H1 (cell line): ENCODE measurements around the gene KIAA1671.

Experiments
- BACH1 ChIP-seq: IDR thresholded peaks from 2 replicates; pipeline ENCODE4 v1.6.1; 2012; ENCODE audit warnings: low read length, improper control_type of control experiment
- CEBPB ChIP-seq: IDR thresholded peaks from 2 replicates; pipeline ENCODE4 v1.6.1; 2012; ENCODE audit warnings: low read depth, low read length
- CTCF ChIP-seq, 3 experiments: IDR thresholded peaks; 1 replicate in 2 of 3; 2 replicates in 1 of 3; pipeline versions ENCODE4 v1.5.1 to v1.6.1; 2011; ENCODE audit warnings: low read length in 3 of 3, mild to moderate bottlenecking in 3 of 3, inconsistent platforms in 2 of 3, low read depth in 1 of 3, moderate library complexity in 1 of 3; ENCODE audit not compliant: insufficient read depth in 1 of 3; ENCODE audit errors: control extremely low read depth in 1 of 3
- EP300 ChIP-seq, 2 experiments: IDR thresholded peaks; 1 replicate in 1 of 2; 2 replicates in 1 of 2; pipeline ENCODE4 v1.6.1; 2011 to 2012; ENCODE audit warnings: low read depth in 2 of 2, low read length in 2 of 2, mild to moderate bottlenecking in 2 of 2, borderline replicate concordance in 1 of 2, inconsistent platforms in 1 of 2, moderate library complexity in 1 of 2
- GTF2F1 ChIP-seq: IDR thresholded peaks from 2 replicates; pipeline ENCODE4 v1.6.1; 2012; ENCODE audit warnings: low read depth, low read length, improper control_type of control experiment, borderline replicate concordance
- HDAC2 ChIP-seq, 2 experiments: fragments of 300-600 bp in 1 of 2; sonication (generic) in 1 of 2; IDR thresholded peaks; 2 replicates each; pipeline ENCODE4 v1.6.1; 2011 to 2012; ENCODE audit warnings: low read depth in 2 of 2, low read length in 2 of 2, mild to moderate bottlenecking in 2 of 2, moderate library complexity in 2 of 2, borderline replicate concordance in 1 of 2, inconsistent platforms in 1 of 2
- JUND ChIP-seq: IDR thresholded peaks from 2 replicates; pipeline ENCODE4 v1.6.1; 2011; ENCODE audit warnings: mild to moderate bottlenecking, improper control_type of control experiment, low read length
- NANOG ChIP-seq: IDR thresholded peaks from 2 replicates; pipeline ENCODE4 v1.6.1; 2011; ENCODE audit warnings: low read length, low read depth, mild to moderate bottlenecking, inconsistent platforms; ENCODE audit not compliant: insufficient read depth, poor library complexity, severe bottlenecking
- POLR2A ChIP-seq, 2 experiments: IDR thresholded peaks; 1 replicate in 1 of 2; 2 replicates in 1 of 2; pipeline ENCODE4 v1.6.1; 2011; ENCODE audit warnings: low read depth in 2 of 2, low read length in 2 of 2, mild to moderate bottlenecking in 2 of 2; ENCODE audit errors: control extremely low read depth in 1 of 2
- POLR2AphosphoS5 ChIP-seq: IDR thresholded peaks from 2 replicates; pipeline ENCODE4 v1.6.1; 2011; ENCODE audit warnings: low read depth, low read length
- TAF1 ChIP-seq: IDR thresholded peaks from 2 replicates; pipeline ENCODE4 v1.6.1; 2011; ENCODE audit warnings: mild to moderate bottlenecking, low read depth, low read length
- YY1 ChIP-seq: IDR thresholded peaks from 2 replicates; pipeline ENCODE4 v1.6.1; 2011; ENCODE audit warnings: low read depth, mild to moderate bottlenecking, low read length

GRCh38 chr22:25166266-25167040 lies 213.9 kb downstream of the KIAA1671 start:
- no peak for TF ChIP-seq JUND
- TF ChIP-seq CTCF (IDR thresholded peaks at IDR 0.05; ENCODE audit: control extremely low read depth in 1 of 3, insufficient read depth in 1 of 3, low read depth in 1 of 3, low read length in 3 of 3) = no peak
- TF ChIP-seq GTF2F1 = no peak
- TF ChIP-seq BACH1 = no peak
- no peak for TF ChIP-seq TAF1
- no peak for TF ChIP-seq YY1
- TF ChIP-seq POLR2AphosphoS5 = no peak
- no peak for TF ChIP-seq POLR2A (IDR thresholded peaks at IDR 0.05; ENCODE audit: control extremely low read depth in 1 of 2, low read depth in 2 of 2, low read length in 2 of 2)
- no peak for TF ChIP-seq NANOG
- TF ChIP-seq EP300 (IDR thresholded peaks at IDR 0.05; ENCODE audit: borderline replicate concordance in 1 of 2, low read depth in 2 of 2, low read length in 2 of 2) = no peak
- no peak for TF ChIP-seq CEBPB
- TF ChIP-seq HDAC2 (IDR thresholded peaks at IDR 0.05; ENCODE audit: borderline replicate concordance in 1 of 2, low read depth in 2 of 2, low read length in 2 of 2) = no peak
